ENCODE data around the gene KLHL29.

Gene KLHL29

DNA sequence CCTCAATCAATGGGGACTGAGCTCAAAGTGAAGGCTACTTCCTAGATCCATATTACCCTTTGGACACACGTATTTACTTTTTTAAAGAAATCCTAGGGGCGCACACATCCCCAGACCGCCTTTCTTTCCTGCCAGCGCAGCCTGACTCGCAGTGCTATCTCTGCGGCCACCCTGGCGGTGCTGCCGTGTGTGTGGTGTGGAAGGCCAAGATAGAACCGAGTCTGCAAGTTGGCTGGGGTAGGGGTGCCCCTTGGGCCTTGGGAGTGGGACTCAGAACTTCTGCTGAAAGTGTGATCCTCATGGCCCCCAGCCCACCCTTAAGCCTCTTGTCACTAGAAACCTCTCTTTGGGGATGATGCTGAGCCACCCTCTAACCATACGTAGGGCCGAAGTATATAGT is 143.7 kb downstream of the KLHL29 start:
- no peak overlapping the region for H3K4me2 ChIP-seq (ENCODE audit: low read length)
- H3K27ac ChIP-seq (ENCODE audit: low read depth, low read length): no peak overlapping the region
- H4K20me1 ChIP-seq (ENCODE audit: control insufficient read depth, insufficient read depth, low read depth, low read length): no peaks in the 10 kb centered on the region
- H3K27me3 ChIP-seq (ENCODE audit: control insufficient read depth, low read length): no peaks in the 10 kb centered on the region
- no peaks in the 10 kb centered on the region for H3K36me3 ChIP-seq (ENCODE audit: control insufficient read depth, low read length)
- H3K4me1 ChIP-seq (ENCODE audit: control insufficient read depth, low read length): no peaks in the 10 kb centered on the region
- TF ChIP-seq, protein P1, sequence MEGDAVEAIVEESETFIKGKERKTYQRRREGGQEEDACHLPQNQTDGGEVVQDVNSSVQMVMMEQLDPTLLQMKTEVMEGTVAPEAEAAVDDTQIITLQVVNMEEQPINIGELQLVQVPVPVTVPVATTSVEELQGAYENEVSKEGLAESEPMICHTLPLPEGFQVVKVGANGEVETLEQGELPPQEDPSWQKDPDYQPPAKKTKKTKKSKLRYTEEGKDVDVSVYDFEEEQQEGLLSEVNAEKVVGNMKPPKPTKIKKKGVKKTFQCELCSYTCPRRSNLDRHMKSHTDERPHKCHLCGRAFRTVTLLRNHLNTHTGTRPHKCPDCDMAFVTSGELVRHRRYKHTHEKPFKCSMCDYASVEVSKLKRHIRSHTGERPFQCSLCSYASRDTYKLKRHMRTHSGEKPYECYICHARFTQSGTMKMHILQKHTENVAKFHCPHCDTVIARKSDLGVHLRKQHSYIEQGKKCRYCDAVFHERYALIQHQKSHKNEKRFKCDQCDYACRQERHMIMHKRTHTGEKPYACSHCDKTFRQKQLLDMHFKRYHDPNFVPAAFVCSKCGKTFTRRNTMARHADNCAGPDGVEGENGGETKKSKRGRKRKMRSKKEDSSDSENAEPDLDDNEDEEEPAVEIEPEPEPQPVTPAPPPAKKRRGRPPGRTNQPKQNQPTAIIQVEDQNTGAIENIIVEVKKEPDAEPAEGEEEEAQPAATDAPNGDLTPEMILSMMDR (IDR thresholded peaks at IDR 0.05; ENCODE audit: low read depth, low read length, poor library complexity, severe bottlenecking): no peak
- no peak for TF ChIP-seq EZH2phosphoT487 (IDR thresholded peaks at IDR 0.05; ENCODE audit: borderline replicate concordance, low read length)
- no peak overlapping the region for H3K4me3 ChIP-seq (ENCODE audit: low read length)
- no peaks in the 10 kb centered on the region for H3K9me2 ChIP-seq (replicated peaks; ENCODE audit: control insufficient read depth, low read length)
- H3F3A ChIP-seq (ENCODE audit: control insufficient read depth, insufficient read depth): no peaks in the 10 kb centered on the region
- no peaks in the 10 kb centered on the region for H3K9me3 ChIP-seq (ENCODE audit: control insufficient read depth, insufficient read depth, low read length)
- H3K79me2 ChIP-seq (ENCODE audit: control insufficient read depth, low read length): no peaks in the 10 kb centered on the region

DNA sequence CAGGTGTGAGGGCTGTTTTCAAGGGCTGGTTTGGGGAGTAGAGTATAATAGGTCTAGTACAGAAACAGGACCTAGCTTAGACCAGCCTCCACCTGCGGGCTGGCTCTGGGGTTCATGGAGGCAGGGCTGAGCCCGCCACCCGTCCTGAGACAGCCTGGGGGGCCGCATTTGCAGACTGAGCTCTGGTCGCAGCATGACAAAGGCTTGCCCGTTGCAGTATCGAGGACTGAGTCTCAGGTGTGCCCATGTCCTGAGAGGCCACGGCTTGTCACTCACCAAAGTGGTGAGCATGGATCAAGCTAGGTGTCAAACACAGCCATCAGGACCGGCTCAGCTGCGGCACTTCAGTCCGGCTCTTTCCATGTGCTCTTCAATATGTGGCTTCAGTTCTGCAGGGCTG is 144.7 kb downstream of the KLHL29 start:
- no peak for TF ChIP-seq EZH2phosphoT487 (IDR thresholded peaks at IDR 0.05; ENCODE audit: borderline replicate concordance, low read length)
- TF ChIP-seq, protein P1 (IDR thresholded peaks at IDR 0.05; ENCODE audit: low read depth, low read length, poor library complexity, severe bottlenecking): no peak
- no peaks in the 10 kb centered on the region for H3K79me2 ChIP-seq (ENCODE audit: control insufficient read depth, low read length)
- H3K27ac ChIP-seq (ENCODE audit: low read depth, low read length): no peak overlapping the region
- H3K27me3 ChIP-seq (ENCODE audit: control insufficient read depth, low read length): no peaks in the 10 kb centered on the region
- no peaks in the 10 kb centered on the region for H3K4me1 ChIP-seq (ENCODE audit: control insufficient read depth, low read length)
- no peak overlapping the region for H3K4me3 ChIP-seq (ENCODE audit: low read length)
- H4K20me1 ChIP-seq (ENCODE audit: control insufficient read depth, insufficient read depth, low read depth, low read length): no peaks in the 10 kb centered on the region
- H3K36me3 ChIP-seq (ENCODE audit: control insufficient read depth, low read length): no peaks in the 10 kb centered on the region
- no peaks in the 10 kb centered on the region for H3F3A ChIP-seq (ENCODE audit: control insufficient read depth, insufficient read depth)
- H3K4me2 ChIP-seq (ENCODE audit: low read length): no peak overlapping the region
- H3K9me2 ChIP-seq (replicated peaks; ENCODE audit: control insufficient read depth, low read length): no peaks in the 10 kb centered on the region
- H3K9me3 ChIP-seq (ENCODE audit: control insufficient read depth, insufficient read depth, low read length): no peaks in the 10 kb centered on the region

DNA sequence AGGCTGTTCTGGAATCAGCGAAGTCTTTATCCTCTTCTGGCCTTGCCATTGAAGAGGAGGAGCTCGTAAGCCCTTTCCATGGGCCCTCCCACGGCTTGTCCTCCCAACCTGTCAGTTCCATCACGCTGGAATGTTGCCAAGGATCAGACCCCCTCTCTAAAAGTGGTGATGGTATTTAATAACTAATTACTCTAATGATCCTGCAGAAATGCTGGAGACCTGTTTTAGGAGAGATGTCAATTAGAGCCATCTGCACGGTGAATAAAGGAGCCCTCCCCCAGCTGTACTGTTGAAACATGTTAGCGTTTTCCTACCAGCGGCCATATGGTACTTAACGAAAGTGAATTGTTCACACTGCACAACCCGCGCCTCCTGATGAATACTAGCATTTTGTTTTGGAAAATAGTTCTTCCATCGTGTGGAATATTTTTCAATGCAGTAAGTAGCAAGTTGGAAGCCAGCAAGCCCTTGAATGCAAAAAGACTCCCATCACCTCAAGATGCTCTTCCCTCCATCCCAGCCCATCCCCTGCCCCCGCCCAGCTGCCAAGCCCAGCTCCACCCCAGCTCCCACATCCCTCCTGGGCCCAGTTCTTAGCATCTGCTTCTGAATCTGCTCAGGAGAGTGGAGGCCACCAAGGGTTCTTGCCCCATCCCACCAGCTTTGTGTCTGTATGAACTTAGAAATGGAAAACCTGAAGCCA is 145.4 kb downstream of the KLHL29 start:
- no peaks in the 10 kb centered on the region for H3K36me3 ChIP-seq (ENCODE audit: control insufficient read depth, low read length)
- no peak for TF ChIP-seq EZH2phosphoT487 (IDR thresholded peaks at IDR 0.05; ENCODE audit: borderline replicate concordance, low read length)
- TF ChIP-seq, protein P1 (IDR thresholded peaks at IDR 0.05; ENCODE audit: low read depth, low read length, poor library complexity, severe bottlenecking): no peak
- H3K4me2 ChIP-seq (ENCODE audit: low read length): no peak overlapping the region
- no peak overlapping the region for H3K4me3 ChIP-seq (ENCODE audit: low read length)
- no peaks in the 10 kb centered on the region for H3K79me2 ChIP-seq (ENCODE audit: control insufficient read depth, low read length)
- no peaks in the 10 kb centered on the region for H4K20me1 ChIP-seq (ENCODE audit: control insufficient read depth, insufficient read depth, low read depth, low read length)
- H3K4me1 ChIP-seq (ENCODE audit: control insufficient read depth, low read length): no peaks in the 10 kb centered on the region
- no peaks in the 10 kb centered on the region for H3F3A ChIP-seq (ENCODE audit: control insufficient read depth, insufficient read depth)
- H3K27me3 ChIP-seq (ENCODE audit: control insufficient read depth, low read length): no peaks in the 10 kb centered on the region
- H3K27ac ChIP-seq (ENCODE audit: low read depth, low read length): no peak overlapping the region
- H3K9me2 ChIP-seq (replicated peaks; ENCODE audit: control insufficient read depth, low read length): no peaks in the 10 kb centered on the region
- H3K9me3 ChIP-seq (ENCODE audit: control insufficient read depth, insufficient read depth, low read length): no peaks in the 10 kb centered on the region
